ENCODE data around the gene UNG.
A peak's percentile ranks its signal among the peaks of the same experiment; 100 is the strongest.

Gene UNG

DNA sequence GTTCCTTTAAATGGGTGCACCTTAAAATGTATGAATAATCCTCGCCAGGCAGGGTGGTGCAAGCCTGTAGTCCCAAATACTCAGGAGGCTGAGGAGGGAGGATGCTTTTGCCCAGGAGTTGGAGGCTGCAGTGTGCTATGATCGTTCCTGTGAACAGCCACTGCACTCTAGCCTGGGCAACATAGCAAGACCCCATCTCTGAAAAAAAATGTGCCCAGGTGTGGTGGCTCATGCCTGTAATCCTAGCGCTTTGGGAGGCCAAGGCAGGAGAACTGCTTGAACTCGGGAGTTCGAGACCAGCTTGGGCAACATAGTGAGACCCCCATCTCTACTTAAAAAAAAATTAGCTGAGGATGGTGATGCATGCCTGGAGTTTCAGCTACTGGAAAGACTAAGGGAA lies 58.6 kb downstream of the UNG start:
- no peak for DNase-seq (ENCODE audit: low spot score)

DNA sequence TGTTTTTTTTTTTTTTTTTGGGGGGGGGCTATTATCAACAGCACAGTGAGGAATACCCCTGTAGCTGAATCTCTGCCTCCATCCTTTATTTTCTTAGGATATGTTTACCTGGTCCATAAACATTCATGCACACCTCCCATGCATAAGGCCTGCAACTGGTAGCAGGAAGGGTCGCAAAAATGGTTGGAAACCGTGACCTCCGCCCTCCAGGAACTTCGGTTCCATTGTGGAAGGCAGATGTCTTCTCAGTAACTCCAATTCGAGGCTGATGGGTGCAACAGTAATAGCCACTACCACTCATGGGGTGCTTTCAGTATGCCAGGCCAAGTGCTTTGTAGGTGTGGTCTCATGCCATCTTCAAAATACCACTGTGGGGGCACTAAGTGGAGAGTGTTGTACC lies 59.2 kb downstream of the UNG start:
- no peak for DNase-seq (ENCODE audit: low spot score)

DNA sequence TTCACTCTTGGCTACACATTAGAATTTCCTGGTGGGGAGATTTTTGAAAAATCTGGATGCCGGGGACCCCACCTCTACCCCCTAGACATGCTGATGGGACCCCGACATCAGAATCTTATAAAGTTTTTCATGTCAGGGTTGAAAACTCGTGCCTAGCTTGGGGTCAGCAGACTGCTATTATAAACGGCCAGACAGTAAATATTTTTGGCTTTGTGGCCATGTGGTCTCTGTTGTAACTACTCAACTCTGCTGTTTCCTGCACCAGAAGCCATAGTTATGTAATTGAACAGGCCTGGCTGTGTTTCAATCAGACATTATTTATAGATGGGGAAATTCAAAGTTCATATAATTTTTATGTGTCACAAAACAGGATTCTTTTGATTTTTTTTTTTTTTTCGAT lies 60.6 kb downstream of the UNG start:
- no peak for DNase-seq (ENCODE audit: low spot score)

DNA sequence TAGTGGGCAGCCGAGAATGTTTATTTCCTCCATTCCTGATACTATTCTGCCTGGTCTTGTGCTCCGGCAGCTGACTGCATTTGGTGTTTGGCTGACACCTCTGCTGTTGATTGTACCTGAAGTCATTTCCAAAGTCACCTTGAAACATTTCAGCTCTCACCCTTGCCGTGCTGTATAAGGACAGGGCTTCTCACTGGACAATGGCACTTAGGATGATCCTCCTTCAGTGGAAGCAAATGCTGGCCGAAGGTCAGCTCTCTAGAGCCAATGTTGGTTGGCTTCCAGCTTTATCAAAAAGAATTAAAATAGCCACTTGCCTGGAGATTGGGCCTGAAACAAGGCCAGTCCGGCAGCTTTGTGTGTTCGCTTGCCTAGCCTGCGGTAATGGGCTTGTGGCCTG lies 63.0 kb downstream of the UNG start:
- peak; percentile 19 for DNase-seq (ENCODE audit: low spot score)
